ENCODE results near the gene CPA4. TPM values are rescaled to one million over a fixed set of nuclear protein-coding genes. Genes with fewer than 3 reads are reported as not detected.
A peak's percentile ranks its signal among the peaks of the same experiment; 100 is the strongest.

The CPA4 gene
- total RNA-seq, 4 donors from 2014 or later, result not detected

GRCh38 chr7:130351791-130352090 is 58.8 kb downstream of the CPA4 start:
- intact Hi-C loops (cut with DNase I), result no loop called here
- H3K27me3 ChIP-seq, result no peaks in the 10 kb centered on the region
- H3K36me3 ChIP-seq, result no peaks in the 10 kb centered on the region
- H3K27ac ChIP-seq, result peak overlapping the region in 1 of 3 donors; percentile 66
- peaks cover 15 to 16% of the 10 kb centered on the region in 2 donors for H3K4me1 ChIP-seq
- 59 to 67% methylated on average over 6 of the region's 6 CpGs for WGBS, 2 donors
- DNase-seq, result no peak
- TF ChIP-seq CTCF (IDR thresholded peaks at IDR 0.05) (no peak), POLR2A (IDR thresholded peaks at IDR 0.05) (no peak)
- no peak overlapping the region for H3K4me3 ChIP-seq (replicated peaks in 1 of 3)
- no peaks in the 10 kb centered on the region for H3K9me3 ChIP-seq

DNA sequence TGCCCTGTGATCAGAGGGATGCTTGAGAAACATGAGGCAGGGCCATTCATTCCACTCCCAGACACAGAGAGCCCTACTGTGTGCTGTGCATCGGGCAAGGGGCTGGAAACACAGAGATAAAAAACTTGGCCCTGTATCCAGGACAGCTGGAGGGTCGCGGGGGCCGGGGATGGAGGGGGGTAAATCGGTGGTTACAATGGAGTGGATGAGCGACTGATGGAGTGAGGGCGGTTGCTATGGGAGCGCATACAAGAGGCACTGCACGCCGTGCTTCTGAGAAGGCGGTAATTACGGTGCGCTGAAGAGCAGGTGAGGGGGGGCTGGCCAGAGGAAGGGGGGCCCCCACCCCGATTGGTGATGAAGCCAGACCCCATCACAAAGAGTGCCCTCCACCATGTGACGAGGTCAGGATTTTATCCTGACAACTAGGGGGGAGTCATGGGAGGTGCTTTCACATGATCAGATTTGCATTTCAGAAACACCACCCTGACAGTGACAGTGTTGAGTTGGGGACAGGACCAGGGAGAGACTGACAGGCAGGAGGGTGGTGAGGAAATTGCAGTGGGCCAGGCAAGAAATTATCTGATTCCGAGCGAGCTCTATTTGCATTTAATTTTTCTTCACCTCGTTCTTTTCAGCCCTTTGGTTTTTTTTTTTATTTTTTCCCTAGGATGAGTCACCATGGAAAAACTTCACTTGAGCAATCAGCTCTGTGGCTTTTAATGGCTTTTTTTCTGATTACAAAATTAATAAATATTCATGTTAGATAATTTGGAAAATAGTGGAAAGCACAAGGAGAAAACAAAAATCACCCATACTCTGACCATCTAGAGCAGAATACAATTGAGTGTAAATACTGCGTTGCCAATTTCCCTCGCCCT is 59.5 kb downstream of the CPA4 start:
- intact Hi-C loops (cut with DNase I), result no loop called here
- no peaks in the 10 kb centered on the region for H3K27me3 ChIP-seq
- H3K36me3 ChIP-seq, result no peaks in the 10 kb centered on the region
- no peak overlapping the region for H3K4me3 ChIP-seq (replicated peaks in 1 of 3)
- no peaks in the 10 kb centered on the region for H3K9me3 ChIP-seq
- peak; percentile 22 to 23 for DNase-seq
- 32 to 34% methylated on average over 20 of the region's 20 CpGs for WGBS, 2 donors
- H3K27ac ChIP-seq, result peak overlapping the region in 1 of 3 donors; percentile 66
- TF ChIP-seq POLR2A (IDR thresholded peaks at IDR 0.05) (no peak), CTCF (IDR thresholded peaks at IDR 0.05) (no peak)
- H3K4me1 ChIP-seq, result peaks cover 20% of the 10 kb centered on the region in 2 donors

GRCh38 chr7:130353196-130353595 is 60.2 kb downstream of the CPA4 start:
- Histone ChIP-seq H3K36me3 (no peaks in the 10 kb centered on the region), H3K4me3 (replicated peaks in 1 of 3) (no peak overlapping the region), H3K9me3 (no peaks in the 10 kb centered on the region), H3K27ac (peak overlapping the region in 1 of 3 donors; percentile 66), H3K4me1 (peaks cover 20% of the 10 kb centered on the region in 2 donors), H3K27me3 (no peaks in the 10 kb centered on the region)
- intact Hi-C loops (cut with DNase I), result no loop called here
- DNase-seq, result no peak
- TF ChIP-seq POLR2A (IDR thresholded peaks at IDR 0.05) (no peak), CTCF (IDR thresholded peaks at IDR 0.05) (no peak)
- 79 to 88% methylated on average over 7 of the region's 7 CpGs for WGBS, 2 donors

GRCh38 chr7:130356121-130356875 is 63.3 kb downstream of the CPA4 start:
- TF ChIP-seq CTCF (IDR thresholded peaks at IDR 0.05) (no peak), POLR2A (IDR thresholded peaks at IDR 0.05) (peak in 1 of 2 donors; percentile 21)
- Histone ChIP-seq H3K4me3 (replicated peaks in 1 of 3) (no peak overlapping the region), H3K27me3 (no peaks in the 10 kb centered on the region), H3K36me3 (no peaks in the 10 kb centered on the region), H3K4me1 (peaks cover 20% of the 10 kb centered on the region in 2 donors), H3K9me3 (no peaks in the 10 kb centered on the region), H3K27ac (peak overlapping the region; percentile 49 to 88 (median 80))
- DNase-seq, result peak; percentile 52 to 74
- WGBS, 2 donors, result 45 to 46% methylated on average over 8 to 9 of the region's 9 CpGs
- intact Hi-C loops (cut with DNase I), result no loop called here
